NCI-H146 (cell line): ENCODE results near the gene MYO1C.
A peak's percentile ranks its signal among the peaks of the same experiment; 100 is the strongest.
"Not testable (repeated sequence)": the region's sequence is repeated elsewhere in the genome, so short reads cannot be mapped to it uniquely, and the experiment has no call there.

Source experiments
- DNase-seq: peaks from one replicate; lab custom pipeline; 2025; lab: John Stamatoyannopoulos, UW

Gene MYO1C

DNA sequence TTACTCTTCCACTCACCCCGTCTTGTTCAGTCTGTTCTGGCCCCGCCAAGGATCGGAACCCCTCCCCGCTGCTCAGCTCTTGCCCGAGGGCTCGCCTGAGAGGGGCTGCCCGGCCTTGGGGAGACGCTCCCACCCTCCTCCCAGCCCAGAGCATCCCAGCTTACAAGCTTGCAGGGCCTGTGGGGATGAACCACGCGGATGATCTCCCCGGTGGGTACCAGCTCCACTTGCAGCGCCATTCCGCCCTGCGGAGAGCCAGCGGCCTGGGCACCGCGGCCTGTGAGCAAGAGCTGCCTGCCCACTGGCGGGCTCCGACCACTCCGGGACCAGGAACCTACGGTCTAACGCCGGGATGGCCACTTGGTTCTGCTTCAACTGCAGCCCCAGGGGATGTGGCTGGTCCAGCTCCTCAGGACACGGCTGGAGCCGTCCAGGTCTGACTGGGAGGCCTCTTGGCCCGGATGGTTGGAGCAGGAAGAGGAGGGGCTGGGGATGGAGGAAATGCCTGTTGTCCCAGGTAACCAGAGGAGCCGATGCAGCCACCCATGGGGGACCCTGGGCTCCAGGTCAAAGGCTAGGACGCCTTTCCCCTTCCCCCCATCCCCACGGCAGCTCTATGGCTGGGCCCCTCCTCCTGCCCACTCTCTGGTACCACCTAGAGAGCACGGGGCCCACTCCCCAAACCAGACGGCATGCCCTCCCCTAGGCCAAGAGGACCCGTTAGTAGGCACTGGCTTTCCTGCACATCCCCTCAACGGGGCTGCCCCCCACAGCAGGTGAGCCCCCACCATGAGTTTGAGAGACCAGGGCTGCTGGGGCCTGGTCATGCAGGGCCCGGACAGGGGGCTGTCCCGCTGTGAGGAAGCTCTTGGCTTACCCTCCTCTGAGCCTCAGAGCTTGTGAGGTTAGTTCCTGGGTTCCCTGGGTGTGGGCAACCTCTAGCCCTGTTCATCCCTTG lies at the start of gene MYO1C:
TSS of gene MYO1C (minus strand) at position 438 of the 958 bp plus-strand sequence. CDS start at position 239, 199 bp downstream.
- DNase-seq = no peak

DNA sequence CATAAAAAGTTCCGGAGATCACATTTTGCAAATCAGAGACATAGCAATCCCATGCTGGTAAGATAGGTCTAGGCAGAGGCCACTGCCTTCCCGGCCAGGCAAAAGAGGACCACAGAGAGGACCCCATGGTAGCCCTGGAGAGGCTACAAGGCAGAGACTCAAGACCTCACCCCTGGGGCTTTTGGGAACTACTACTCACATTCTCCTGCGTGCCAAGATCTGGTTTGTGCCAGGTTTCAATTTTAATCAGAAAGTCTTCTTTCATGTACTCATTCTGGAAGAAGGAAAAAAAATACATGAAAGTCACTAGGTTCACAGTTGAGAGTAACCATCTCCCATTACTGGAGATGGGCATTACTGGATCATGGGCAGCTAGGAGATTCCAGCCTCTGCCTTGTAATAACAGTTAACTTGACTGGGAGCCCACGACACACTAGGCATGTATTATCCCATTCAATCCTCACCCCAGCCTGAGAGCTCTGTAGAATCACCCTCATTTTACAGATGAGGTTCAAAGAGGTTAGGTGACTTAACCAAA lies 49.0 kb upstream of the MYO1C start:
- DNase-seq = no peak

GRCh38 chr17:1539811-1540210 lies 47.3 kb upstream of the MYO1C start:
- no peak for DNase-seq

DNA sequence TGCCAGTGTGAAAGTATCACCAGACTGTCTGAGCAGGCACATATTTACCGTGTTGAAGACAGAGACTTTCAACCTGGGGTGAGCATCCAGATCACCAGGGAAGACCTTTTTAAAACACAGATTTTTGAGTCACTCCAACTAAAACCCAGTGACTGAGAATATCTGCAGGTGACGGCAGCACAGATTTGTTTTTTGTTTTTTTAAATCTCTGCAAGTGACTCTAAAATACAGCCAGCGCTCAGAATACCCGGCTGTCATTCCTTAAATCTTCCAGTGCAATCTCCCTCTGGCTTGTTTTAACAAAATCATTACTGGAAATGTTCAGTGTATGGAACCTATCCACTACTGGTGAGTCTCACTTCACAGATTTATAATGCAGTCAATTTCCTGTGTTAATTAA lies 43.3 kb upstream of the MYO1C start:
- no peak for DNase-seq

- no peak for DNase-seq
These were observed 41.3 kb upstream of the MYO1C start for GRCh38 chr17:1533661-1534325.

- DNase-seq = no peak
These were observed 40.5 kb upstream of the MYO1C start for GRCh38 chr17:1532836-1533602.

DNA sequence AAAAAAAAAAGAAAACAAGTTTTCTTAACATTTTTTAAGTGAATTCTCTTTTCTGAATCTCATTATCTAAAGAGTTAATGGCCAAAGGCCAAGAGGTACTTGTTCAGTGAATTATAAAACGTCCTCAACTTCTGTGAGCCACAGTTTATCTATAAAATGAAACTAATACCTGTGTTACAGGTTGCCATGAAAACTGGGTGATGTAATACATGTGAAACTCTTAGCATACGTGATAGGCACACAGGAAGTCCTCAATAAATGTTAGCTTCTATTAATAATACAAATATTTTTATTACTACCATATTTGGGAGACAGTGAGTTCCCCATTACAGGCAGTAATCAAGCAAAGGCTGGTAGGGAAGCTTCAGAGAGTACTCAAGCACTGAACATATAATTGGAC lies 37.4 kb upstream of the MYO1C start:
- DNase-seq = no peak

DNA sequence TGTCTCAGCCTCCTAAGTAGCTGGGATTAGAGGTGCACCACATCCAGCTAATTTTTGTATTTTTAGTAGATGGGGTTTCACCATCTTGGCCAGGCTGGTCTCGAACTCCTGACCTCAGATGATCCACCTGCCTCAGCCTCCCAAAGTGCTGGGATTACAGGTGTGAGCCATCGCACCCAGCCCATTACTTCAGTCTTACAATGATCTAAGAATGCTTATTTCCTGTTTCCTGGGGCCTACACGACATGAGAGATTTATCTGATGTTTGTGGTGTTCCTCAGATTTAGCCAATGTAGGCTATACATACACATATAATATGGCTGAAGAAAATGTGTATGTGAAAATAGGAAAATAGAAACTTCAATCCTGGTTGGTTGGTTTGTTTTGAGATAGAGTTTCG lies 34.4 kb upstream of the MYO1C start:
- DNase-seq = not testable (repeated sequence)

- no peak for DNase-seq
These were observed 30.1 kb upstream of the MYO1C start for GRCh38 chr17:1522626-1523025.

DNA sequence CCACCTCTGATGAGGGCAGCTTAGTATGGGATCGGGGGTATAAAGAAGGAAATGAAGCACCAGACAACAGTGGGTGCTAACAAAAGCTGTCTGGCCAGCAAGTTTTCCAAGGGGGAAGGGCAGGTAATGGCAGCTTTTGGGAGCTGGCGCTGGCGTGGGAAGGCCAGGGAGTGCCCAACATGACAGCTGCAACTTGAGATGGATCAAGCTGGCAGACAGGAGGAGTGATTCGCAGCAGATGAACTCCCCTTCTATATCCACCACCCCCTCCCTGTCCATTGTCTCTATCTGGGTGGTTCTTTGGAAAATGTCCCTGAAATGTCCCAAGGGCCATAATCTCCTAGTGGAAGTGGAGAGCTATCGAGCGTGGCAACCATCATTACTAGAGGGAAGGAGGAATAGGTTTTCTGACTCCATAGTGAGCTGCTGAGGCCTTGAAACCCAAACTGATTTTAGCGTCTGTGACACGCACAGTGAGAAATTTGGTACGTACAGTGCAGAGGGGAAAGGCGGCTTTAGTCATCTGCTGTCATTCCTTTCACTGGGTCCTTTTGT lies 28.7 kb upstream of the MYO1C start:
- no peak for DNase-seq

DNA sequence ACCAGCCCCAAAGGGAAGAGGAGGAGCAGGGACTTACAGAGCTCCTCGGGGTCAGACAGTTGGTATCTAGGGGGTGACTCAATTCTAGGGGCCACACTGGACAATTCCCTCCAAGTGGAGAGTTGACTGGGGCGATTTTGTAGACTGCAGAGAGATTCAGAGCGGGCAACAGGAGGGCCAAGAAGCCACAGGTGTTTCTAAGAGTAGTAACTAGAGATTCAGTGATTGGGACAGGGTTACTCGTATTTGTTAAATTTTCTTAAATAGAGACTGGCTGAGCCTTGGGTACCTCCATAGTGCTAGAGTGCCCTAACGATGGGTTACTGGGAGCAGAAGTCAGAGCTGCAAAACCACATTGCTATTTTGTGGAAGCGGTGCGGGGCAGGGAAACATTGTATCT lies 27.2 kb upstream of the MYO1C start:
- DNase-seq = no peak

GRCh38 chr17:1518410-1518809 lies 25.9 kb upstream of the MYO1C start:
- no peak for DNase-seq

DNA sequence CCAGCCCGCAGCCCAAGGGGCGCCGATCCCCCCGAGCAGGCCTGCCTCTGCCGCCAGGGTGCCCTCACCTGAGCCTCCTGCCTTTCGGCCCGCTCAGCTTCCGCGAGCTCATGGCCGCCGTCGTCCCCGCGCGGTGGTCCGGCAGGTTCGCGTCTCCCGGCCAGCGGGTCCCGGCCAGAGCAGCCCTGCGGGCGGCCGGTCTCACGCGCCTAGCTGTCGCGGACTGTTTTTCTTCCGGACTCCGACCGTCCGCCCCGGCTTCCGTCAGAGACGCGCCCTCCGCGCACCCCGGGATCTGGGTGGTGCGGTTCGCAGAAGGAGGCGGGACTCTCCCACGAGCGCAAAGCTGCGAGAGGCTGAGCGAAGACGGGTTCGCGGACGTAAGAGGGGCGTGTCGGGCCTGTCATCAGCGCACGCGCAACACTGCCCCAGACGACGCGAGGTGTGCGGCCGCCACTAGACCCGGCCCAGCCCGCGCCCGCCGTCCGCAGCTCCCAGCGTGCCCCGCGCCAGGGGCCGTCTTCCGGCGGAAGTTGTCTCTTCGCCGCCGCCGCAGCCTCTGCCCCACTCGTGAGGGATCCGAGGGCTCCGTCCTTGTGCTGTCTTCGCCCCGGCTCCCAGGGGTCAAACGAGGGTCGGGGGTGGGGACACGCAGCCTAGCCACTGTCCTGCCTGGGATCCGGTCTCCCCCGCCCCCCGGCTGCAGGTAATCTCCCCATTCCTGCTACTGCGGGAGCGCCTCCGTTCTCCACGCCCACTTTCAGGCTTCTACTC lies 24.1 kb upstream of the MYO1C start, which contains the start of gene INPP5K:
TSS of gene INPP5K (minus strand) at position 225 of the 774 bp plus-strand sequence. CDS start at position 112, 113 bp downstream.
- DNase-seq = peak; percentile 96

DNA sequence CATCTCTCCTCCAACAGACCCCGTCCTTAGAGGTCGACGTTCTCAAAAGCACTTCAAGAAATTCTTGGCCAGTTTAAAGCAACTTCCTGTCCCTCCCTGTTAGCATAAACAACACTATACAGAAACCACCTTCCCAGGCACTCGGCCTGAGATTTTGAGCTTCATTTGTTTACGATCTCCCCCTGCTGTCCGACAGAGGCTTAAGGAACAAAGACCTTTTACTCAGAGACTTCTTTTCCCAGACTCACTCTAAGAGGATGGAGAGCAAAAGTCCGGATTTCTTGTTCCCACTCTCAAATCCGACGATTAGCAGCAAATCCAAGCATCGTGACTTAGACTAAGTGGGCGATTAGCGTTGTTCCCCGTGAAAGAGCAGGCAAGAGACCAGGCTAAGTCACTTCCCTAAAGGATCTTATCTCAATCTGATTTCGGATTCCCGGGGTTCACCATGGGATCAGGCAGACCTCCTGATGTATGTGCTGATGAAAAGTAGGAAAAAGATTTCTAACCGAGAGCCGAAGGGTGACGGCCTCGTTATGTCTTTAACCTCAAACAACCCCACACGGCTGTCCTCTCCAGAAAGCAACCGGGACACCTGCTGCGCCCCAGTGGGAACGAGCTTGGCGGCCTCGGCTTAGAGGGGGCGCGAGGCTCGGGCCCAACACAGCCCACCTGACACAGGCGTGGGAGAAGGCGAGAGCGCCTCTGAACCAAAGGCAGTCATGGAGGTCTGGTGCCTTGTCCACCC lies 23.3 kb upstream of the MYO1C start:
- DNase-seq = peak; percentile 63

GRCh38 chr17:1512351-1512750 lies 19.9 kb upstream of the MYO1C start:
- DNase-seq = no peak

DNA sequence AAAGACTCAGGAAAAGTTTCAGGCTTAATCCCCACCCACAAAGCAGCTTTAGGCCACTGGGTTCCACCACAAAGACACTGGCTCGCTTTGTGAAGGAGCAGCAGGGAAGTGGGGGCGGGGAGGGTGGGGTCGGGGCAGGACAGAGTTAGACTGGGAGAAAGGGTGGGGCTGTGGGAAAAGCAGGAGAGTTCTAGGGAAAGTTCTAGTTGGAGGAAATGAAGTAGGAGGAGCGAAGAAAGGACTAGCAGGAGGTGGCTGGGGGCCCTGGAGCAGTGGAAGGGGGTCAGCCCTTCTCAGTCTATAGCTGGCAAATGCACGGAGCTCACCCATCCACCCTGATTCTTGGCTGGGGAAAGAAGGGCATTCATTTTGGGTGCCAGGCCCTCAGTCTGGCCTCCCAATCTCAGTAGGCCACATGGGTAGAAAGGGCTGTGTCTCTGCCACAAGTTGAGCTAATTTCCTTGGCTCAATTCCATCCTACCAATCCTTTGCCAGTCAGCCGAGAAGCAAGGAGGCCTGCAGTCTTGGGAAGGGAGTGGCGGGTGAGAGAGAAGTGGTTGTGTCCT lies 19.4 kb upstream of the MYO1C start:
- DNase-seq = no peak

DNA sequence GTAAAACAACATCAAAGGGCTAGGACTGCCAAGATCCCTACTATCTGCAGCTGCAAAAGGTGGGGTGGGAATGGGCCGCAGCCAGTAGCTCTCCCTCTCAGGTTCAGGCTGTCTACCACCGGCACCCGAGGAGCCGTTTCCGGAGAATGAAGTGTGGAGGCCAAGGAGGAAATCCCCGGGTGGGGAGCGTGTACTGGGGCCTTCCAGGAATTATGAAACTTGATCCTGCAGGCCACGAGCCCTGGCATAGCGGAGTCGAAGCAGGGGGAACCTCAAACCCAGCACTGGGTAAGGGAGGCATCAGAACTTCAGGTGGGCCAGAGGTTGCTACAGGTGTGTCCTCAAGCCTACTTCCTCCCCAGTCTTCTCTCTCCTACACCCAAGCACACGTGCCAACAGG lies 18.8 kb upstream of the MYO1C start:
- DNase-seq = no peak

DNA sequence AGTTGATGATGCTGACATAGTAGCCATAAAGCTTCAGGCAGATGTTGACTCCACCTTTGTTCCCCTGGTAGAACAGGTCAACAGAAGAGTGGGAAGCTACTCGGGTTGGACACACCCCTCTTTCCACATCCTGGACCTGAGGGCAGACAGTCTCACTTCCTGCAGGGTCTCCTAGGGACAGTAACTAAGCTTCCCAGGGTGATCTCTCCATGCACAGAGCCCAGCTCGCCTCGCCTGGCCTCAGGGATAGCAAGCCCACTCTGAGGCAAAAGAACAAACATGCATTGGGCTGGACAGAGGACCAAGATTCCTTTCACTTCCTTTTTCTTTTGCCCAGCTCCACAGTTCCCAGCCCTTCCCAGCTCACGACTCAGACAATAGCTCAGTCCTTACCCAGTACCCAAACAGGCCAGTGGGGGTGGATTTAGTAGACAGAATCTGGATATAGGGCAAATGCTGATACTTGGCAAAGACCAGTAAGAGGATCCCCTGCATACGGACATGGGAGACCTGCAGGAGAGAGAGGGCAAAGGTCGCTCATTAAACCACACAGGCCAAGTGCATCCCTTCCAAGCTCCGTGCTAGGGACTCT lies 16.9 kb upstream of the MYO1C start:
- no peak for DNase-seq

DNA sequence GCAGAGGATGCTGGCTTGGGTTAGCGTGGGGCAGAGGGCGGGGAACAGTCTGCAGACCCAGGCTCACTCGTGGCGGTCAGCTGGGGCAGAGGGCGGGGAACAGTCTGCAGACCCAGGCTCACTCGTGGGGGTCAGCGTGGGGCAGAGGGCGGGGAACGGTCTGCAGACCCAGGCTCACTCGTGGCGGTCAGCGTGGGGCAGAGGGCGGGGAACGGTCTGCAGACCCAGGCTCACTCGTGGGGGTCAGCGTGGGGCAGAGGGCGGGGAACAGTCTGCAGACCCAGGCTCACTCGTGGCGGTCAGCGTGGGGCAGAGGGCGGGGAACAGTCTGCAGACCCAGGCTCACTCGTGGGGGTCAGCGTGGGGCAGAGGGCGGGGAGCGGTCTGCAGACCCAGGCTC lies 16.2 kb upstream of the MYO1C start:
- DNase-seq = not testable (repeated sequence)
